Neural progenitor cell (in vitro differentiated cells): ENCODE results near the gene CEP164. TPM values are rescaled to one million over a fixed set of nuclear protein-coding genes. Genes with fewer than 3 reads are reported as not detected.

Experiments used
- DNase-seq: peaks from one replicate; pipeline ENCODE4 v3.0.0-alpha.2; 2016; ENCODE audit warnings: low spot score
- H2AFZ ChIP-seq: fragments of 200-600 bp; sonication (generic); replicated peaks from 2 replicates; pipeline ENCODE4 v1.6.1; 2016; ENCODE audit warnings: antibody characterized with exemption
- H3F3A ChIP-seq: fragments of 200-600 bp; sonication (generic); 2 replicates; pipeline ENCODE4 v1.6.1; 2016; ENCODE audit warnings: antibody characterized with exemption, low read depth
- H3K27ac ChIP-seq: fragments of 200-600 bp; sonication (generic); 2 replicates; pipeline ENCODE4 v1.5.1; 2016; ENCODE audit warnings: mild to moderate bottlenecking
- H3K27me3 ChIP-seq: fragments of 200-600 bp; sonication (generic); 2 replicates; pipeline ENCODE4 v1.6.1; 2016; ENCODE audit warnings: mild to moderate bottlenecking, moderate library complexity
- H3K36me3 ChIP-seq: fragments of 200-600 bp; sonication (generic); 2 replicates; pipeline ENCODE4 v1.5.1; 2016
- H3K4me1 ChIP-seq: fragments of 200-600 bp; sonication (generic); 2 replicates; pipeline ENCODE4 v1.6.1; 2016; ENCODE audit warnings: mixed run types
- H3K4me2 ChIP-seq: fragments of 200-600 bp; sonication (generic); 2 replicates; pipeline ENCODE4 v1.6.1; 2016
- H3K4me3 ChIP-seq: fragments of 200-600 bp; sonication (generic); 2 replicates; pipeline ENCODE4 v1.5.1; 2016
- H3K79me2 ChIP-seq: fragments of 200-600 bp; sonication (generic); 2 replicates; pipeline ENCODE4 v1.6.1; 2016; ENCODE audit warnings: low read depth
- H3K9ac ChIP-seq: fragments of 200-600 bp; sonication (generic); 2 replicates; pipeline ENCODE4 v1.6.1; 2016
- H3K9me3 ChIP-seq: fragments of 200-600 bp; sonication (generic); 2 replicates; pipeline ENCODE4 v1.5.1; 2016; ENCODE audit warnings: low read depth
- H4K20me1 ChIP-seq: fragments of 200-600 bp; sonication (generic); 2 replicates; pipeline ENCODE4 v1.6.1; 2016; ENCODE audit warnings: low read depth
- H3K27ac Mint-ChIP-seq: 3 replicates; pipeline ENCODE4 v1.8.0; 2021; ENCODE audit warnings: mixed read lengths
- H3K27me3 Mint-ChIP-seq: 2 replicates; pipeline ENCODE4 v1.8.0; 2022; ENCODE audit warnings: low read depth, mild to moderate bottlenecking, inconsistent platforms, moderate library complexity, mixed read lengths; ENCODE audit not compliant: insufficient read depth
- H3K36me3 Mint-ChIP-seq: 3 replicates; pipeline ENCODE4 v1.8.0; 2021; ENCODE audit warnings: mixed read lengths
- H3K4me1 Mint-ChIP-seq: 3 replicates; pipeline ENCODE4 v1.8.0; 2021; ENCODE audit warnings: mixed read lengths
- H3K4me3 Mint-ChIP-seq: 3 replicates; pipeline ENCODE4 v1.8.0; 2021; ENCODE audit warnings: mild to moderate bottlenecking, moderate library complexity, mixed read lengths
- H3K9me3 Mint-ChIP-seq: 3 replicates; pipeline ENCODE4 v1.8.0; 2020; ENCODE audit warnings: mixed read lengths
- EZH2 ChIP-seq: fragments of 200-600 bp; sonication (generic); IDR thresholded peaks from 2 replicates; pipeline ENCODE4 v1.6.1; 2017; ENCODE audit warnings: antibody characterized with exemption, mild to moderate bottlenecking, moderate library complexity
- EZH2phosphoT487 ChIP-seq: fragments of 200-600 bp; sonication (generic); IDR thresholded peaks from 2 replicates; pipeline ENCODE4 v1.6.1; 2017; ENCODE audit warnings: antibody characterized with exemption
- total RNA-seq: library from RNA; depleted of rRNA; stranded (reverse); fragments of >200 nt; gene quantifications from 2 replicates; pipeline ENCODE4 v1.2.3, GENCODE V29; 2015; ENCODE audit warnings: low replicate concordance
- TF ChIP-seq, protein P1 (sequence below): fragments of 200-600 bp; sonication (generic); IDR thresholded peaks from 2 replicates; pipeline ENCODE4 v1.5.1; 2017; ENCODE audit warnings: antibody characterized with exemption, mild to moderate bottlenecking

CEP164 gene
- total RNA-seq, 1 donor from 2014 or later = 24.2 TPM

DNA sequence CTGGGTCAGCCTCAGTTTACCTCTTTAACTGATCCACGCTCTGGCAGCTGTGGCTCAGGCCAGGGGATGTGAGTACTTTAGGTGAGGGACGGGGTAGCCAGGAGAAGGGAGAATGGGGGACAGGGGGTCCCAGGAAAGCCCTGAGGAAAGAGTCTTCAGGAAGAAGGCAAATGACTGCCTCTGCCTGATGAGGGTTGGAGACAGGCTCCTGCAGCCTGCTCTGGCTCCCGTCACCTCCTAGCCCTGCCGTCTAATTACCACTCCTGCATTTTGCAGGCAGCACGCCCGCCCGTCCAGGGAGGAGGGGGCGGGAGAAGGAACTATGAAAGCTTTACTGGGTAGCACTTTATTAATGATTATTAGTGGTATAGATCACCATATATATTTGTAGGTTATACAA lies 116.6 kb downstream of the CEP164 start:
- Histone ChIP-seq H3K4me1 (peaks cover 5% of the 10 kb centered on the region), H2AFZ (no peak overlapping the region), H3K4me3 (no peak overlapping the region), H3F3A (peaks cover 4% of the 10 kb centered on the region), H3K79me2 (no peaks in the 10 kb centered on the region), H3K27me3 (peaks cover 24% of the 10 kb centered on the region), H3K9ac (no peak overlapping the region), H3K4me2 (no peak overlapping the region), H3K27ac (no peak overlapping the region), H4K20me1 (no peaks in the 10 kb centered on the region), H3K36me3 (no peaks in the 10 kb centered on the region), H3K9me3 (no peaks in the 10 kb centered on the region)
- H3K4me3 Mint-ChIP-seq = no peak overlapping the region
- peaks cover 35% of the 10 kb centered on the region for H3K4me1 Mint-ChIP-seq
- no peak for DNase-seq
- H3K27me3 Mint-ChIP-seq = peaks cover 35% of the 10 kb centered on the region
- no peaks in the 10 kb centered on the region for H3K36me3 Mint-ChIP-seq
- H3K9me3 Mint-ChIP-seq = no peaks in the 10 kb centered on the region
- H3K27ac Mint-ChIP-seq = no peak overlapping the region
- TF ChIP-seq EZH2 (no peak), EZH2phosphoT487 (no peak)
- TF ChIP-seq, protein P1, sequence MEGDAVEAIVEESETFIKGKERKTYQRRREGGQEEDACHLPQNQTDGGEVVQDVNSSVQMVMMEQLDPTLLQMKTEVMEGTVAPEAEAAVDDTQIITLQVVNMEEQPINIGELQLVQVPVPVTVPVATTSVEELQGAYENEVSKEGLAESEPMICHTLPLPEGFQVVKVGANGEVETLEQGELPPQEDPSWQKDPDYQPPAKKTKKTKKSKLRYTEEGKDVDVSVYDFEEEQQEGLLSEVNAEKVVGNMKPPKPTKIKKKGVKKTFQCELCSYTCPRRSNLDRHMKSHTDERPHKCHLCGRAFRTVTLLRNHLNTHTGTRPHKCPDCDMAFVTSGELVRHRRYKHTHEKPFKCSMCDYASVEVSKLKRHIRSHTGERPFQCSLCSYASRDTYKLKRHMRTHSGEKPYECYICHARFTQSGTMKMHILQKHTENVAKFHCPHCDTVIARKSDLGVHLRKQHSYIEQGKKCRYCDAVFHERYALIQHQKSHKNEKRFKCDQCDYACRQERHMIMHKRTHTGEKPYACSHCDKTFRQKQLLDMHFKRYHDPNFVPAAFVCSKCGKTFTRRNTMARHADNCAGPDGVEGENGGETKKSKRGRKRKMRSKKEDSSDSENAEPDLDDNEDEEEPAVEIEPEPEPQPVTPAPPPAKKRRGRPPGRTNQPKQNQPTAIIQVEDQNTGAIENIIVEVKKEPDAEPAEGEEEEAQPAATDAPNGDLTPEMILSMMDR = no peak

DNA sequence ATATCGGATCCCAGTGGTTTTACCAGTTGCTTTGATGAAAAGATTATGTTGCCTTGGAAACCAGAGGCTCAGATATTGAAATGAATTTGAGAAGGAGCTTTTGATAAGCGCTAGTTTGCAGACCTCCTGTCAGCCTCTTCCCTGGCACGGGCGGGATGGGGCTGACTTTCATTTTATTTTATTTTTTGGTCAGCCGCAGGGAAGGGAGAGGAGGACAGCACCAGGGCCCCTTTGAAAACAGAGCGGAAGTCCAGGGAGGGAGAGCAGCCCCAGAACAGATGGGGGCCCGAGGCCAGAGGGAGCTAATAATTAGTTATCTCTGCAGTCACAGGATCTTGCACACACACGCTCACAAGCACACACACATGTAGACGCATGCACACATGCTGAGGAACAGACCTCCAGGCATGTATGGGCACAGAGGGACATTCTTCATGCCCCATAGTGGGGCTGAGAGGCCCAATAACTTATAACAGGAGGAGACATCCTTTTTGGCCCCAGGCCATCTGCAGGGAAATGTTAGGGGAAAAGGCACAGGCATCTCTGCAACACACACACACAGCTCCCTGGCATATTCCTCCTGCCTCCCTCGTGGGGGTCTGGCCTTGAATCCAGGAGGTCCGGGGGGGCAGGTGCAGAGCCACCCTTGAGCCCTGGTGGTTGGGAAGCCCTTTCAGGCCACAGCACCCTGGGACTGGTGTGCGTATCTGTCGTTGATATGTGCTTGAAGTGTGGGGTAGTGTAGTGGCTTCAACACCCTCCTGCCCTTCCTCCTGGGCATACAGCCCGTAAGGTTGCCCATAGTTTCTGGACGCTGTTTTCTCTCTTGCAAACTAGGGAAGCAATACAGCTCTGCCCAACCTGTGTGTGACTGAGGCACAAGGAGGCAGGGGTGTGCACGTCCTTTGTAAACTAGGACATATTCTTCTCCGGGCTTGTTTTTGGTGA lies 117.3 kb downstream of the CEP164 start:
- Mint-ChIP-seq H3K4me1 (peaks cover 35% of the 10 kb centered on the region), H3K9me3 (no peaks in the 10 kb centered on the region), H3K27me3 (peaks cover 35% of the 10 kb centered on the region), H3K36me3 (no peaks in the 10 kb centered on the region), H3K27ac (peak overlapping the region; percentile 28), H3K4me3 (peak overlapping the region; percentile 53)
- no peaks in the 10 kb centered on the region for H3K79me2 ChIP-seq
- no peaks in the 10 kb centered on the region for H3K9me3 ChIP-seq
- TF ChIP-seq, protein P1 = no peak
- TF ChIP-seq EZH2phosphoT487 = no peak
- TF ChIP-seq EZH2 = no peak
- peaks cover 5% of the 10 kb centered on the region for H3K4me1 ChIP-seq
- no peak overlapping the region for H3K4me2 ChIP-seq
- H3K27ac ChIP-seq = no peak overlapping the region
- no peaks in the 10 kb centered on the region for H3K36me3 ChIP-seq
- no peak overlapping the region for H2AFZ ChIP-seq
- no peak for DNase-seq
- H4K20me1 ChIP-seq = no peaks in the 10 kb centered on the region
- no peak overlapping the region for H3K4me3 ChIP-seq
- peaks cover 4% of the 10 kb centered on the region for H3F3A ChIP-seq
- no peak overlapping the region for H3K9ac ChIP-seq
- peaks cover 24% of the 10 kb centered on the region for H3K27me3 ChIP-seq

DNA sequence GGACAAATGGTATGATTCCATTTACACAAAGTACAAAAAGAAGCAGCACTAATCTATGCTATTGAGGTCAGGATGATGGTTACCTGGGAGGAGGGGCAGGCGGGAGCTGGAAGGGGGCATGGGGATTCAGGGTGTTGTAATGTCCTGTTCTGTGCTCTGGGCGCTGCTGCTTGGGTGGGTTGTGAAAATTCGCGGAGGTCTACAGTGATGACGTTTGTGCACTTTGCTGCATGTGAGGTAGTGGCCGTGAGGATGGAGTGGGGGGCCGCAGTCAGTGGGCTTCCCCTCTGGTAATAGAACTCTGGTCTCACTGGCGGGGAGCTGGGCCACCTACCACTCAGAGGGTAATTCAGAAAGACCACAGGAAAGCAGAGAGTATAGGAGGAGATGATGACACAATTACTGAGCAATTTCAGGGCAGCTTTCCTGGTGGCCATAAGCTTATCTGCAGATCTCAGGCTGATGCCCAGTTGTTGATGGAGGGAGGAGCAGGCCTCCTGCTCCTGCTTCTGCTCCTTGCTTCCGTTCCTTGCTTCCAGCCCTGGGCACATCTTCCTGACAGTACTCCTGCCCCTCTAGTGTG lies 121.5 kb downstream of the CEP164 start:
- peak overlapping the region; percentile 18 for H3K27ac Mint-ChIP-seq
- peaks cover 11% of the 10 kb centered on the region for H3K9me3 Mint-ChIP-seq
- Histone ChIP-seq H3K4me2 (no peak overlapping the region), H3K9ac (no peak overlapping the region), H3K4me3 (no peak overlapping the region), H3K79me2 (no peaks in the 10 kb centered on the region), H2AFZ (no peak overlapping the region), H3K9me3 (peaks cover 3% of the 10 kb centered on the region), H3K27ac (no peak overlapping the region), H3K4me1 (no peaks in the 10 kb centered on the region), H3F3A (peaks cover 2% of the 10 kb centered on the region), H3K27me3 (peaks cover 9% of the 10 kb centered on the region), H4K20me1 (no peaks in the 10 kb centered on the region), H3K36me3 (no peaks in the 10 kb centered on the region)
- no peak for DNase-seq
- H3K36me3 Mint-ChIP-seq = no peaks in the 10 kb centered on the region
- H3K4me3 Mint-ChIP-seq = no peak overlapping the region
- peaks cover 16% of the 10 kb centered on the region for H3K4me1 Mint-ChIP-seq
- TF ChIP-seq, protein P1 = no peak
- TF ChIP-seq EZH2phosphoT487 (no peak), EZH2 (no peak)
- peaks cover 17% of the 10 kb centered on the region for H3K27me3 Mint-ChIP-seq
